LHCN-M2 (cell line): Measurements from ENCODE around the gene SESTD1. TPM values are rescaled to one million over a fixed set of nuclear protein-coding genes. Genes with fewer than 3 reads are reported as not detected.

ENCODE experiments used
- DNase-seq: peaks from one replicate; pipeline ENCODE4 v3.0.0-alpha.2; 2012; ENCODE audit warnings: low read depth
- total RNA-seq: library from RNA; depleted of rRNA; stranded (reverse); fragments of >200 nt; gene quantifications from 2 replicates; pipeline ENCODE4 v1.2.3, GENCODE V29; 2014

The SESTD1 gene
- total RNA-seq, 1 experiment from 2014 or later = 8.8 TPM

GRCh38 chr2:179191110-179191509 lies 73.5 kb downstream of the SESTD1 start:
- DNase-seq = no peak

GRCh38 chr2:179186126-179186525 lies 78.5 kb downstream of the SESTD1 start:
- no peak for DNase-seq

GRCh38 chr2:179184610-179185009 lies 80.0 kb downstream of the SESTD1 start:
- no peak for DNase-seq

- DNase-seq = no peak
These were observed 83.6 kb downstream of the SESTD1 start for GRCh38 chr2:179181002-179181401.

- DNase-seq = no peak
These were observed 84.4 kb downstream of the SESTD1 start for GRCh38 chr2:179180242-179180641.

- DNase-seq = no peak
These were observed 84.9 kb downstream of the SESTD1 start for GRCh38 chr2:179179719-179180118.

- DNase-seq = no peak
These were observed 86.9 kb downstream of the SESTD1 start for GRCh38 chr2:179177694-179178093.

GRCh38 chr2:179174240-179174639 lies 90.4 kb downstream of the SESTD1 start:
- no peak for DNase-seq

GRCh38 chr2:179172894-179173293 lies 91.7 kb downstream of the SESTD1 start:
- DNase-seq = no peak

GRCh38 chr2:179171371-179171770 lies 93.3 kb downstream of the SESTD1 start:
- no peak for DNase-seq

GRCh38 chr2:179170901-179171300 lies 93.7 kb downstream of the SESTD1 start:
- DNase-seq = no peak

- no peak for DNase-seq
These were observed 99.2 kb downstream of the SESTD1 start for GRCh38 chr2:179165356-179166000.

- peak; percentile 61 for DNase-seq
These were observed 123.4 kb downstream of the SESTD1 start for GRCh38 chr2:179141206-179141605.

- DNase-seq = peak; percentile 2
These were observed 124.1 kb downstream of the SESTD1 start for GRCh38 chr2:179140571-179140970.

GRCh38 chr2:179139506-179139905 lies 125.1 kb downstream of the SESTD1 start:
- DNase-seq = peak; percentile 6

- no peak for DNase-seq
These were observed 127.4 kb downstream of the SESTD1 start for GRCh38 chr2:179137200-179137759.

- no peak for DNase-seq
These were observed 131.6 kb downstream of the SESTD1 start for GRCh38 chr2:179133016-179133415.

- no peak for DNase-seq
These were observed 132.6 kb downstream of the SESTD1 start for GRCh38 chr2:179132076-179132475.

GRCh38 chr2:179130560-179130959 lies 134.1 kb downstream of the SESTD1 start:
- DNase-seq = no peak

GRCh38 chr2:179129574-179130238 lies 134.9 kb downstream of the SESTD1 start:
- peak; percentile 37 for DNase-seq

- no peak for DNase-seq
These were observed 139.2 kb downstream of the SESTD1 start for GRCh38 chr2:179125404-179125803.

- DNase-seq = no peak
These were observed 140.3 kb downstream of the SESTD1 start for GRCh38 chr2:179124282-179124681.

- no peak for DNase-seq
These were observed 141.4 kb downstream of the SESTD1 start for GRCh38 chr2:179123272-179123662.
